Stimulated activated naive CD4-positive, alpha-beta T cell (primary cell): ENCODE measurements around the gene IQCE.

Source experiments
- DNase-seq, 6 experiments: peaks; one replicate each; lab custom pipeline; 2025; lab: John Stamatoyannopoulos, UW

IQCE gene

GRCh38 chr7:2520761-2521290, 38.0 kb upstream of the IQCE start:
- peak in 1 of 6 experiments; percentile 17 for DNase-seq

GRCh38 chr7:2521341-2521745, 37.4 kb upstream of the IQCE start:
- DNase-seq: no peak

- DNase-seq: peak in 5 of 6 experiments; percentile 41 to 60 (median 50)
Measured at GRCh38 chr7:2521952-2522591, 36.7 kb upstream of the IQCE start.

GRCh38 chr7:2522780-2523433, 35.9 kb upstream of the IQCE start:
- DNase-seq: peak in 4 of 6 experiments; percentile 33 to 65 (median 38)

- no peak for DNase-seq
Measured at GRCh38 chr7:2523461-2523936, 35.3 kb upstream of the IQCE start.

GRCh38 chr7:2523941-2524807, 34.6 kb upstream of the IQCE start:
- DNase-seq: peak in 4 of 6 experiments; percentile 19 to 46 (median 34)

GRCh38 chr7:2524808-2525657, 33.7 kb upstream of the IQCE start:
- DNase-seq: no peak

- DNase-seq: no peak
Measured at GRCh38 chr7:2525658-2526630, 32.8 kb upstream of the IQCE start.

GRCh38 chr7:2526659-2527504, 31.9 kb upstream of the IQCE start:
- no peak for DNase-seq

- DNase-seq: peak in 5 of 6 experiments; percentile 29 to 50 (median 40)
Measured at GRCh38 chr7:2527505-2528467, 31.0 kb upstream of the IQCE start.

GRCh38 chr7:2528481-2529095, 30.2 kb upstream of the IQCE start:
- no peak for DNase-seq

GRCh38 chr7:2529161-2530070, 29.4 kb upstream of the IQCE start:
- peak; percentile 22 to 66 (median 51) for DNase-seq

GRCh38 chr7:2530071-2530987, 28.4 kb upstream of the IQCE start:
- DNase-seq: peak; percentile 66 to 81 (median 74)

- DNase-seq: peak in 2 of 6 experiments; percentile 43 to 46
Measured at GRCh38 chr7:2530994-2531795, 27.6 kb upstream of the IQCE start.

- DNase-seq: peak in 1 of 6 experiments; percentile 46
Measured at GRCh38 chr7:2531796-2532110, 27.0 kb upstream of the IQCE start.
